SJSA1 (cell line): Measurements from ENCODE around the gene ST13. TPM values are rescaled to one million over a fixed set of nuclear protein-coding genes. Genes with fewer than 3 reads are reported as not detected.
"Not testable (repeated sequence)": the region's sequence is repeated elsewhere in the genome, so short reads cannot be mapped to it uniquely, and the experiment has no call there.

Experiments used
- DNase-seq, 2 experiments: peaks; one replicate each; pipeline ENCODE4 v3.0.0-alpha.2; 2015 to 2020; ENCODE audit warnings: low spot score in 2 of 2, low read depth in 1 of 2
- H3K27ac ChIP-seq: fragments of 250-450 bp; sonication (Bioruptor Pico); 2 replicates; pipeline ENCODE4 v1.5.1; 2020; ENCODE audit warnings: mild to moderate bottlenecking, moderate library complexity
- H3K27me3 ChIP-seq: fragments of 250-450 bp; sonication (Bioruptor Pico); replicated peaks from 2 replicates; pipeline ENCODE4 v1.5.1; 2020; ENCODE audit warnings: mild to moderate bottlenecking, moderate library complexity
- H3K36me3 ChIP-seq: fragments of 250-450 bp; sonication (Bioruptor Pico); 2 replicates; pipeline ENCODE4 v1.5.1; 2020; ENCODE audit warnings: mild to moderate bottlenecking
- H3K4me1 ChIP-seq: fragments of 250-450 bp; sonication (Bioruptor Pico); replicated peaks from 2 replicates; pipeline ENCODE4 v1.6.1; 2021; ENCODE audit warnings: mild to moderate bottlenecking
- H3K4me3 ChIP-seq: fragments of 250-450 bp; sonication (Bioruptor Pico); 2 replicates; pipeline ENCODE4 v1.5.1; 2020; ENCODE audit warnings: mild to moderate bottlenecking
- H3K9me3 ChIP-seq: fragments of 250-450 bp; sonication (Bioruptor Pico); replicated peaks from 2 replicates; pipeline ENCODE4 v1.5.1; 2020; ENCODE audit warnings: mild to moderate bottlenecking
- total RNA-seq: library from RNA; depleted of rRNA; stranded (reverse); fragments of >200 nt; shearing (Covaris generic); gene quantifications from 2 replicates; pipeline ENCODE4 v1.2.3, GENCODE V29; 2014; rRNA removed

ST13 gene
- total RNA-seq, 1 experiment from 2014 or later = 190 TPM

- Histone ChIP-seq H3K9me3 (no peaks in the 10 kb centered on the region), H3K27me3 (no peaks in the 10 kb centered on the region), H3K4me3 (no peak overlapping the region), H3K36me3 (peaks cover 30% of the 10 kb centered on the region), H3K4me1 (peaks cover 15% of the 10 kb centered on the region), H3K27ac (no peak overlapping the region)
- no peak for DNase-seq
Observed at GRCh38 chr22:40792451-40792850, 64.0 kb downstream of the ST13 start.

GRCh38 chr22:40791241-40791640 lies 65.2 kb downstream of the ST13 start:
- Histone ChIP-seq H3K4me1 (peaks cover 12% of the 10 kb centered on the region), H3K36me3 (peaks cover 36% of the 10 kb centered on the region), H3K27me3 (no peaks in the 10 kb centered on the region), H3K4me3 (no peak overlapping the region), H3K27ac (no peak overlapping the region), H3K9me3 (no peaks in the 10 kb centered on the region)
- DNase-seq = peak in 1 of 2 experiments; percentile 30

GRCh38 chr22:40789131-40789530 lies 67.3 kb downstream of the ST13 start:
- Histone ChIP-seq H3K4me1 (peaks cover 12% of the 10 kb centered on the region), H3K9me3 (no peaks in the 10 kb centered on the region), H3K27me3 (no peaks in the 10 kb centered on the region), H3K27ac (no peak overlapping the region), H3K36me3 (peaks cover 39% of the 10 kb centered on the region), H3K4me3 (no peak overlapping the region)
- no peak for DNase-seq

DNA sequence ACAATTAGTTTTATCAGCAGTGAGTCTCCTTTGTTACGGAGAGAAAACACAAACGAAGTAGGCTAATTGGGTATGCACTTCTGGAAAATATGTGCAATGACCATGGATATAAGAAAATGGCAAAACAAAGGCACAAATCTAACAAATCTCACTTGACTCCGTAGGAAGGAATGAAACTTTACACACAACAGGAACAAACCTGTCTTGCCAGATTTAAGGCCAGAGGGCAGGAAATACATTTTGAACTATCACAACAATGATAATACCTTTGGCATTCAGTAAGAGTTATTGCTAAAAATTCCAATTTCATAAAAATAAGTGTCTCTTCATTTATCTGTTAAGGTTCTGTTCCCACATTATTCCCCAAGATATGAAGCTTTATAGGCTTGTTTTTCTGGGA lies 73.9 kb downstream of the ST13 start:
- Histone ChIP-seq H3K9me3 (no peaks in the 10 kb centered on the region), H3K4me3 (no peak overlapping the region), H3K36me3 (peaks cover 28% of the 10 kb centered on the region), H3K27me3 (no peaks in the 10 kb centered on the region; the same call in 1 of the 2 replicates), H3K4me1 (no peaks in the 10 kb centered on the region), H3K27ac (no peak overlapping the region)
- DNase-seq = no peak

GRCh38 chr22:40781749-40782148 lies 74.7 kb downstream of the ST13 start:
- H3K4me1 ChIP-seq, H3K27ac ChIP-seq, H3K4me3 ChIP-seq, H3K27me3 ChIP-seq, H3K9me3 ChIP-seq, DNase-seq: not testable (repeated sequence)
- H3K36me3 ChIP-seq = peaks cover 31% of the 10 kb centered on the region

Other genes with a start within 250 kb of the ST13 start
- 21.4 and 27.8 TPM in 2 replicates for gene MRTFA, start 219.9 kb downstream of the ST13 start, total RNA-seq
- gene MCHR1, start 177.2 kb downstream of the ST13 start, total RNA-seq = not detected in 2 replicates
- gene SLC25A17, start 37.3 kb downstream of the ST13 start, total RNA-seq = 38.8 and 40.2 TPM in 2 replicates
- gene XPNPEP3, start 509 bp upstream of the ST13 start, total RNA-seq = 9.7 and 14.9 TPM in 2 replicates
- gene DNAJB7, start 5.5 kb upstream of the ST13 start, total RNA-seq = not detected in 2 replicates
- 105 and 153 TPM in 2 replicates for gene RBX1, start 94.7 kb upstream of the ST13 start, total RNA-seq
- 17.2 and 24.5 TPM in 2 replicates for gene EP300, start 236.0 kb upstream of the ST13 start, total RNA-seq